Tracheal epithelial cell (primary cell): ENCODE measurements around the gene CLK1. TPM values are rescaled to one million over a fixed set of nuclear protein-coding genes. Genes with fewer than 3 reads are reported as not detected.

Source experiments
- total RNA-seq: library from RNA; depleted of rRNA; stranded (reverse); fragments of >200 nt; gene quantifications from 2 replicates; pipeline ENCODE4 v1.2.1, GENCODE V29; 2014

Gene CLK1
- total RNA-seq, result 78.8 and 89.5 TPM in 2 replicates

DNA sequence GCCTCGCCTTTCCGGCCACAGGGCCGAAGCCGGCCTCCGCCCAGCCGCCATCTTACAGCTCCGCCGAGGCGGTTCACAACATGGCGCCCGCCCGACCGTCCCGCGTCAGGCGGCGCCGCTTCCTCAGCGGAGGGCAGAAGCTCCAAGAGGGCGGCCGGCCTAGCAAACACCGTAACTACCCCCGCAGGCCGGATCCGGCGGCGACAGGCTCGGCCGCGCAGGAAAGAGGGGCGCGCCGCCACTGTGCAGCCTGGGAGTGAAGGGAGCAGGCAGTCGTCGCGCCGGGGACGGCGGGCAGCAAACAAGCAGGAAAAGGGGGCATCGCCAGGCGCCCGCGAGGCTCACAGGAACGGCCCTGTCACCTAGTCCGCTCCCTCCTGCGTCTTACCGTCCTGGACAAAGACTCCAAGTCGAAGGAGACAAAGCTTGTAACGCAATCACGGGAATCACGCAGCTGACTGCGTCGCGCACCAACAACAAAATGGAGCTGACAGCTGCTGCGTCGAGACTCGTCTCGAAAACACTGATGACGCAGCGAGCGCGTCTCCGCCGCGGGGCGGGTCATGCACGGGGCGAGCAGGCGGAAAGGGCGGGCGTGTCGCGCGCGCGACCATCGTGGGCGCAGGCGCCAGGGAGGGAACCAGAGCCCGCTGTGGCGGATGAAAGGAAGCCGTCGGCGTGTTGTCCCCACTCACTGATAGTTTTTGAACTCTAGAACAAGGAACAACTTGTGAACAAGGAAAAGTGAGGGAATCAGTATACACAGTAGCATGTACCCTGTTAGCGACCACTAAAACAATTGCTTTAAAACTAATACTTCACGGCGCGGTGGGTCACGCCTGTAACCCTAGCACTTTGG, at the start of gene CLK1:
CLK1 (minus strand) TSS at position 483 of the 859 bp plus-strand sequence. CDS start 2,796 bp downstream, outside the sequence.

DNA sequence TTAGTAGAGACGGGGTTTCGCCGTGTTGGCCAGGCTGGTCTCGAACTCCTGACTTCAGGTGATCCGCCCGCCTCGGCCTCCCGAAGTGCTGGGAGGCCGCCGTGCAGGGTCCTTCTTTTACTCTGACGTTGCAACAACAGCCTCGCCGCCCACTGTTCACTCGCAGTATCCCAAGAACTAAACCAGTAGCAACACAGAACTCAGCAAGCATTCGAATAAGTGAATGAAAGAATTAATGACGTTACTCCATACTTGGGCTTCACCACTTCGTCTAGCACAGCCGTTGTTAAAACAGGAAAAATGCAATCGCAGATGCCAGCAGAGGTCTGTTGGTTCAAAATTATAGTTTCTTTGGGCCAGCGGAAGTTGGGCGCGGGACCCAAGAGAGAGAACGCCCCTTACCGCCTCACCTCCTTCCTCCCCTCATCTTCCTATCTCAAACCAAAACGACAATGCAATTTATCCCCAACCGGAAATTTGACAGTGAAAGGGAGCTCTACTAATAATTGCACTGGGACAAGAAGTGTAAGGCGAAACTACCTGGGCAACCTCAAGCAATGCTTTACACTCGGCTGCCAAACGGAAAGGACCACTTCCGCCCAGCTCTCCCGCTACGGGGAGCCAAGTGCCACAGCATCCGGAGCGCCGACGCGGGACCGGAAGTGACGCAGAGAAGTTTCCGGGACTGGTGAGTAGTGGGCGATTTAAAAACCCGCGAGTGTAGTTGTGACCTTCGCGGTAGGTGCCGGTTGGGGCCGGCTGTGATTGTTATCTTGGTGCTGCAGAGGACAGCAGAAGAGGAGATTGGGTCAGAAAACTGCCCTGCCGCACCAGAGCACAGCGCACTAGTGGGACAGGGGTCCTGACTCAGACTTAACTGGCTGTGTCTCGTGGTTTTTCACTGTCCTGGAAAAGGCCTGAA, 24.5 kb upstream of the CLK1 start, which contains the start of the genes NIF3L1 and PPIL3:
NIF3L1 (plus strand) TSS at position 668 of the 922 bp plus-strand sequence. CDS start 2,573 bp downstream, outside the sequence.
PPIL3 (minus strand) TSS at position 374 of the 922 bp plus-strand sequence. CDS start 1,462 bp downstream, outside the sequence.

DNA sequence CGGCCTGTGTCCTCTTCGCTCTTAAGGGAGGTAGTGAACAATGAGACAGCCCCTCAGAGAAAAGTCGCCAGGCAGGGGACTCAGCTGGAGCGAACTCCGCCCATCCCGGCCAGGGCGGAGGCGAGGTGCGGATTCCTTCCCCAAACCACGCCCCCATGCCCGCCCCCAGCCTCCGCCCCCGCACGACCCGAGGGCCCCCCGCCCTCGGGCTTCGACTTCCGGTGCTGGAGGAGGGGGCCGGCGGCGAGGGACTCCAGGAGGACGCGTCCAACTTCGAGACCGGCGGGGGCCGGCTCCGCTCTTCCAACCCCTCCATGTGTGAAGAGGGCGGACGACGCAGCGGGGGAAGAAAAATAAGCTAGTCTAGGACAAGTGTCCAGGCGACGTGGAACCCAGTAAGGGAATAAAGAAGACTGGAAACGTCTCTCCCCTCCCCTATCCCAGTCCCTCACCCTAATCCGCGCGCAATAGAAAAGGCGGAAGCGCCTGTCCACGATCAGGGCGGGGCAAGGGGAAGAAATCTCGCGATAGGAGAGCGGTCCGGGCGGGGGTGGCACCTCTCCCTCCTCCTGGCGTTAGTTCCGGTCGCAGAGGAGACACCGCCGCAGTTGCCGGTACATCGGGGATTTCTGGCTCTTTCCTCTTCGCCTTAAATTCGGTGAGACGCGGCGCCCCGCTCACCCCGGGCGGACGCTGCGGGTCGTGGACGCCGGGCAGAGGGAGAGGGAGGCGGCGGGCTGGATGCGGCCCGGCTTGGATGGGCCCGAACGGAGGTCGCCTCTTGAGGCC, 52.9 kb downstream of the CLK1 start, which contains the start of gene BZW1:
BZW1 (plus strand) TSS at position 578 of the 789 bp plus-strand sequence. CDS start 1,308 bp downstream, outside the sequence.

Other genes starting within 250 kb of the CLK1 start
- gene BZW1, start 52.7 kb downstream of the CLK1 start, total RNA-seq, result 542 and 845 TPM in 2 replicates
- gene PPIL3, start 24.4 kb upstream of the CLK1 start, total RNA-seq, result 24.1 and 38.4 TPM in 2 replicates
- 23.4 and 27.7 TPM in 2 replicates for gene NIF3L1, start 24.7 kb upstream of the CLK1 start, total RNA-seq
- 12.8 and 17.7 TPM in 2 replicates for gene ORC2, start 99.0 kb upstream of the CLK1 start, total RNA-seq
- gene HYCC2, start 207.0 kb upstream of the CLK1 start, total RNA-seq, result 5.8 and 8.4 TPM in 2 replicates
- 54.2 and 66.3 TPM in 2 replicates for gene NDUFB3, start 207.3 kb upstream of the CLK1 start, total RNA-seq